Measurements from ENCODE around the gene GABBR2. TPM values are rescaled to one million over a fixed set of nuclear protein-coding genes. Genes with fewer than 3 reads are reported as not detected.
"Not testable (repeated sequence)": the region's sequence is repeated elsewhere in the genome, so short reads cannot be mapped to it uniquely, and the experiment has no call there.

Gene GABBR2
- total RNA-seq, 4 donors from 2014 or later, result under 0.01 to 0.62 TPM; not detected in 2

DNA sequence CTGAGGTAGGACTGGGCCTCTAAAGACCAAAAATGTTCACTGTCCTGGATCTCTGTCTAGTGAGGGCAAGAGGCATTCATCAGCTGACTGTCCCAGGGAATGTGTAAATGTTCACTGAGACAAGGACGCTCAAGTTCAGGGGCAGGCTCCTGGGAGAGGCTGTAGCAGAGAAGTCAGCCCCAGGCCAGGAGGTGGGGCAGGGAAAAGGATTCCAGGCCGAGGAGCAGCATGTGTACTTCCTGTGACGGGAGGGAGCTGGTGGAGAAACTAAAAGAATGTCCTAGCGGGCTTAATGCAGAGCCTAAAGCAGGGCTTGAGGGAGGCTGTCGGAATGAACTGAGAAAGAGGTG, 205.8 kb downstream of the GABBR2 start:
- DNase-seq, result no peak
- Histone ChIP-seq H3K27ac (no peak overlapping the region), H3K4me1 (no peaks in the 10 kb centered on the region), H3K4me3 (no peak overlapping the region), H3K27me3 (no peaks in the 10 kb centered on the region), H3K36me3 (no peaks in the 10 kb centered on the region), H3K9me3 (no peaks in the 10 kb centered on the region)
- TF ChIP-seq CTCF (IDR thresholded peaks at IDR 0.05) (no peak), POLR2A (IDR thresholded peaks at IDR 0.05) (no peak)
- intact Hi-C loops (cut with DNase I; ENCODE audit: low total_unique reads), result no loop called here

DNA sequence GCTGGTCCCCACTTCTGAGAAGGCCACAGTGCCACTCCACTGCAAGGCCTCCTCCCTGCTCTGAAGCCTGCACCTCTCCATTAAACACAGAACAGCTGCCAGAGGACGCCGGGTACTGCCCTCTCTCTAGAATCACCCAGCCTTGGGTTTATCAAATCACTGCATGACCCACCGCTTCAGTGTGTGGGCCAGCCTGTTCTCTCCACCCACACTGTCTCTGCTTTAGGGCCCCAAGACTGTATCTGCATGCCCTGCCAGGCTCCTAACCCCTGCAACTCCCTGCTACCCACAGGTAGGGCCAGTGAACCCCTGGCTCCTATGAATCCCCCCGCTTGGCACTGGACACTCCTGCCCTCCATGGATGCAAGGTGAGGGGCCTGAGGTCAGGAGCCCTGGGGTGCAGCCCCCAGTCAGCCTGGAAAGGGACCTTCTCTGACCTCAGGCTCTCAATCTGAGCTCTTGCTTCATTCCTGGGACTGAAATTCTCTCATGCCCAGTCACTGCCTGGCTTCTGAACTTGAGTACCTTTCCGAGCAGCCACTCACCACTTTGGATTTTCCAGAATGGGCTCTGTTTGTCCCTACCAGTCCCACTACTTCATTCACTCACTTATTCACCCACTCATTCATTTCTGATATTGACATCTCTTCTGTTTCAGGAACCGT, 206.3 kb downstream of the GABBR2 start:
- no peak for TF ChIP-seq CTCF (IDR thresholded peaks at IDR 0.05)
- no peak for TF ChIP-seq POLR2A (IDR thresholded peaks at IDR 0.05)
- no peaks in the 10 kb centered on the region for H3K4me1 ChIP-seq
- no peaks in the 10 kb centered on the region for H3K27me3 ChIP-seq
- no peaks in the 10 kb centered on the region for H3K9me3 ChIP-seq
- no peak overlapping the region for H3K27ac ChIP-seq
- H3K4me3 ChIP-seq, result no peak overlapping the region
- H3K36me3 ChIP-seq, result no peaks in the 10 kb centered on the region
- DNase-seq, result no peak
- intact Hi-C loops (cut with DNase I; ENCODE audit: low total_unique reads), result no loop called here

- no peaks in the 10 kb centered on the region for H3K27me3 ChIP-seq
- H3K4me1 ChIP-seq, result no peaks in the 10 kb centered on the region
- no peak for TF ChIP-seq POLR2A (IDR thresholded peaks at IDR 0.05)
- no peak for TF ChIP-seq CTCF (IDR thresholded peaks at IDR 0.05)
- no peaks in the 10 kb centered on the region for H3K9me3 ChIP-seq
- intact Hi-C loops (cut with DNase I; ENCODE audit: low total_unique reads), result no loop called here
- no peak for DNase-seq
- no peak overlapping the region for H3K27ac ChIP-seq
- H3K4me3 ChIP-seq, result no peak overlapping the region
- H3K36me3 ChIP-seq, result no peaks in the 10 kb centered on the region
Observed at GRCh38 chr9:98501819-98502218, 206.9 kb downstream of the GABBR2 start.

DNA sequence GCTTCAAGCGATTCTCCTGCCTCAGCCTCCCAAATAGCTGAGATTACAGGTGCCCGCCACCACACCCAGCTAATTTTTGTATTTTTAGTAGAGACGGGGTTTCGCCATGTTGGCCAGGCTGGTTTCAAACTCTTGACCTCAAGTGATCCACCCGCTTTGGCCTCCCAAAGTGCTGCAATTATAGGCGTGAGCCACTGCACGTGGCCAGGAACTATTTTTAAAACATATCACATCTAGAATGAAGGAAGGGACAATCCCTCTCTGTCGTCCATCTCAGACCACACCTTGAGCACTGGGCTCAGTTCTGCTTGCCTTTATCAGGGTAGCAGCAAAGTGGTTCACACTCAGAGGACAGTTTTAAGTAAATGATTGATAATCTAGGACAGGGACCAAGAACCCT, 207.5 kb downstream of the GABBR2 start:
- H3K27me3 ChIP-seq; H3K27ac ChIP-seq; DNase-seq; H3K9me3 ChIP-seq; H3K4me1 ChIP-seq; intact Hi-C loops (cut with DNase I; ENCODE audit: low total_unique reads); H3K36me3 ChIP-seq; H3K4me3 ChIP-seq: not testable (repeated sequence)

DNA sequence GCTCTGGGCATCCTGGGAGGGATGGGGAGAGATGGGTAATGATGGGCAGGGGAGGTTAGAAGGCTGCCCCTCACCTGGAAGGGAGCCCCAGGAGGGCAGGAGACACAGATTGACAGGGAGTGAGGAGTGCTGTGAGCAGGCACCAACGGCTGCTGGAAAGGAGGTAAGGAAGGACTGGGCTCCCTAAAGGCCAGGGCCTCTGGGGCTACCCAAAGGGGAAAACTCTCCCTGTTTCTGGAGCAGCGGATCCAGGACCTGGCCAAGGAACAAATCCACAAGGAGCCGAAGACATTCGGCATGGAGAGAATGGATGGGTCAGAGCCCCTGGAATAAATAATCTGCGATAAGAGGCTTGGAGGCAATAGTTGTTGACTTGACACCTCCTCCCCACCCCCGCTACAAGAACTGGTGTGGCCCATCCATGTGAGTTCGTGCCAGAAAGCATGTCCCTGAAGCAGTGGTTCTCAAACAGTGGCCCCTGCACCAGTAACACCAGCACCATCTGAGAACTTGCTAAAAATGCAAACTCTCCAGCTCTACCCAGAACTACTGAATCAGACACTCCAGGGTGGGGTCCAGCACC, 208.3 kb downstream of the GABBR2 start:
- H3K4me1 ChIP-seq, result no peaks in the 10 kb centered on the region
- TF ChIP-seq CTCF (IDR thresholded peaks at IDR 0.05) (no peak), POLR2A (IDR thresholded peaks at IDR 0.05) (no peak)
- H3K9me3 ChIP-seq, result no peaks in the 10 kb centered on the region
- no peak overlapping the region for H3K4me3 ChIP-seq
- no peaks in the 10 kb centered on the region for H3K36me3 ChIP-seq
- intact Hi-C loops (cut with DNase I; ENCODE audit: low total_unique reads), result no loop called here
- H3K27me3 ChIP-seq, result no peaks in the 10 kb centered on the region
- DNase-seq, result no peak
- no peak overlapping the region for H3K27ac ChIP-seq

All from uterus (tissue), 4 donors.